BJ (cell line): ENCODE data around the gene TBC1D9. TPM values are rescaled to one million over a fixed set of nuclear protein-coding genes. Genes with fewer than 3 reads are reported as not detected.

Source experiments
- CTCF ChIA-PET: fragments of 350-600 bp; formaldehyde crosslinking; extraction: SDS; loops from one replicate; lab custom pipeline; 2021; ENCODE audit warnings: antibody characterized with exemption, inconsistent platforms; lab: Yijun Ruan, JAX
- POLR2A ChIA-PET: fragments of 300-600 bp; sonication (Branson Sonifier 250); formaldehyde crosslinking; extraction: SDS; loops from one replicate; lab custom pipeline; 2021; ENCODE audit warnings: antibody characterized with exemption; lab: Charles Lee
- DNase-seq: peaks from one replicate; pipeline ENCODE4 v3.0.0-alpha.2; 2011; ENCODE audit warnings: low read depth
- H3K27me3 ChIP-seq: 2 replicates; pipeline ENCODE4 v1.6.0; 2011; ENCODE audit warnings: low read length; ENCODE audit not compliant: control insufficient read depth, insufficient read depth
- H3K36me3 ChIP-seq: 2 replicates; pipeline ENCODE4 v1.5.1; 2011; ENCODE audit warnings: low read length; ENCODE audit not compliant: control insufficient read depth, insufficient read depth
- H3K4me3 ChIP-seq: 2 replicates; pipeline ENCODE4 v1.5.1; 2011; ENCODE audit warnings: low read depth, mild to moderate bottlenecking, control low read depth, low read length
- CTCF ChIP-seq: IDR thresholded peaks from 2 replicates; pipeline ENCODE4 v1.5.1; 2011; ENCODE audit warnings: low read depth, mild to moderate bottlenecking, control low read depth, inconsistent platforms, low read length, moderate library complexity; ENCODE audit not compliant: insufficient read depth
- polyA minus RNA-seq: library from RNA; depleted of rRNA, polyadenylated mRNA; stranded (reverse); fragments of >200 nt; gene quantifications from 2 replicates; pipeline ENCODE4 v1.2.3, GENCODE V29; 2011; rRNA and poly(A)+ RNA removed
- polyA plus RNA-seq: library from polyadenylated mRNA; depleted of rRNA; stranded (reverse); fragments of >200 nt; gene quantifications from 2 replicates; pipeline ENCODE4 v1.2.3, GENCODE V29; 2011; rRNA removed

The TBC1D9 gene
- polyA plus RNA-seq (12.0 and 12.5 TPM in 2 replicates), polyA minus RNA-seq (15.7 and 17.1 TPM in 2 replicates)

GRCh38 chr4:140756319-140757231 is at the start of gene TBC1D9:
TBC1D9 (minus strand) TSS chr4:140756385; CDS start chr4:140756045, 340 bp downstream.
- Histone ChIP-seq H3K4me3 (peak within 1 kb of the TSS; percentile 80), H3K36me3 (no peaks in the 10 kb centered on the region), H3K27me3 (no peaks in the 10 kb centered on the region)
- peak; percentile 53 for DNase-seq
- ChIA-PET POLR2A (interaction anchor here (0.6 to 0.7 kb wide), 2 partner anchors 357 to 606 kb away, joined by 8 to 25 read pairs; no protein-coding TSS in a partner anchor), CTCF (interaction anchor here (0.6 to 1.6 kb wide), 8 partner anchors 9 to 377 kb away, joined by 3 to 5 read pairs (median 3); partner anchors contain the start of gene RNF150)
- peak; percentile 18; the same call in 1 of the 2 replicates for TF ChIP-seq CTCF

- Histone ChIP-seq H3K4me3 (no peak overlapping the region), H3K36me3 (no peaks in the 10 kb centered on the region), H3K27me3 (peaks cover 5% of the 10 kb centered on the region)
- CTCF ChIA-PET = no interaction called here
- TF ChIP-seq CTCF = no peak
- DNase-seq = no peak
- POLR2A ChIA-PET = no interaction called here
Measured at GRCh38 chr4:140805293-140805692, 49.1 kb upstream of the TBC1D9 start.

DNA sequence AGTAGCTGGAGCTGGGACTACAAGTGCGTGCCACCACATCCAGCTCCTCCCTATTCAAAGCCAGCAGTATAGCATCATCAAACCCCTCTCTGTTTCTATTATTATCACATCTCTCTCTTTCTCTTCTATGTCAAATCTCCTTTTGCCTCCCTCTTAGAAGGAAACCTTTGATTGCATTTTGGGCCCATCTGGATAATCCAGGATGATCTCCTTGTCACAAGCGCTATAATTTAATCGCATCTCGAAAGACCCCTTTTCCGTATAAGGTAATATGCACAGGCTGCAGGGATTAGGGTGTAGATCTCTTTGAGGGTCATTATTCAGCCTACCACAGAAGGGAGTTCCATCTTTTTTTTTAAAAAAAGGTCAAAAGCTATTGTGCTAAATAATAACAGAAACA is 46.4 kb upstream of the TBC1D9 start:
- DNase-seq = no peak
- POLR2A ChIA-PET = no interaction called here
- CTCF ChIA-PET = interaction anchor here (2.1 kb wide), 1 partner anchor 15 kb away, joined by 6 read pairs; no protein-coding TSS in a partner anchor
- Histone ChIP-seq H3K36me3 (no peaks in the 10 kb centered on the region), H3K27me3 (peaks cover 3% of the 10 kb centered on the region; the same call in 1 of the 2 replicates), H3K4me3 (no peak overlapping the region)
- TF ChIP-seq CTCF = no peak

DNA sequence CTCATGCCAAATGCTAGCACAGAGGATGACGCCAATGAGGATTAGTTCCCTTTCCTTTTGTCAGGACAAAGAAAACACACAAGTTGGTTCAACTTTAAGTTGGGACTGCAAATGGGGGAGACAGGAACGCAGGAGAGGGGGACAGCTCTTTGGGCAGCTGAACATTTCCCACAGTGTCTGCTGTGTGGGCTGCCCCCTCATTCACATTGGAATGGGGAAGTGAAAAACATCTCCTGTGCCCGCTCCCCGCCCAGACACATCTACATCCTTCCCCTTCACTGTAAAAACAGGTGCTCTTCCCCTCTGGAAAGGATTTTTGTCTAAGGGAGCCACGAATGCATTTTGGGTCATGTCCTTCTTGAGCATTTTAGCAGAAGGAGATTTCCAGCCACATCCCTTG is 44.5 kb upstream of the TBC1D9 start:
- ChIA-PET POLR2A (no interaction called here), CTCF (no interaction called here)
- H3K36me3 ChIP-seq = no peaks in the 10 kb centered on the region
- no peak for DNase-seq
- TF ChIP-seq CTCF = no peak
- no peaks in the 10 kb centered on the region for H3K27me3 ChIP-seq
- H3K4me3 ChIP-seq = no peak overlapping the region

GRCh38 chr4:140799686-140800225 is 43.6 kb upstream of the TBC1D9 start:
- ChIA-PET POLR2A (no interaction called here), CTCF (interaction anchor here (0.8 kb wide), 1 partner anchor 18 kb away, joined by 3 read pairs; no protein-coding TSS in a partner anchor)
- DNase-seq = no peak
- TF ChIP-seq CTCF = no peak
- Histone ChIP-seq H3K4me3 (no peak overlapping the region), H3K27me3 (no peaks in the 10 kb centered on the region), H3K36me3 (no peaks in the 10 kb centered on the region)
